GM10266 (cell line): ENCODE data around the gene UQCRH.
"Not testable (repeated sequence)": the region's sequence is repeated elsewhere in the genome, so short reads cannot be mapped to it uniquely, and the experiment has no call there.

Experiments used
- DNase-seq: peaks from one replicate; pipeline ENCODE4 v3.0.0; 2012; ENCODE audit errors: extremely low spot score
- CTCF ChIP-seq: IDR thresholded peaks from 2 replicates; pipeline ENCODE4 v1.5.1; 2012; ENCODE audit warnings: mild to moderate bottlenecking, low read depth; ENCODE audit not compliant: control insufficient read depth, insufficient read depth; ENCODE audit errors: missing control alignments

UQCRH gene

GRCh38 chr1:46309401-46310159, 6.1 kb downstream of the UQCRH start:
- no peak for TF ChIP-seq CTCF
- DNase-seq, result no peak

- DNase-seq, result no peak
- TF ChIP-seq CTCF, result no peak
Measured at GRCh38 chr1:46310321-46310720, 6.8 kb downstream of the UQCRH start.

GRCh38 chr1:46315669-46316403, 12.3 kb downstream of the UQCRH start:
- no peak for TF ChIP-seq CTCF
- DNase-seq, result no peak

GRCh38 chr1:46317323-46317722, 13.8 kb downstream of the UQCRH start:
- no peak for DNase-seq
- no peak for TF ChIP-seq CTCF

- not testable (repeated sequence) for DNase-seq
Measured at GRCh38 chr1:46319301-46319700, 15.8 kb downstream of the UQCRH start.

GRCh38 chr1:46319960-46320914, 16.7 kb downstream of the UQCRH start:
- not testable (repeated sequence) for DNase-seq

- DNase-seq, result not testable (repeated sequence)
Measured at GRCh38 chr1:46322191-46322590, 18.7 kb downstream of the UQCRH start.

GRCh38 chr1:46325285-46326076, 22.0 kb downstream of the UQCRH start:
- not testable (repeated sequence) for DNase-seq

- not testable (repeated sequence) for DNase-seq
Measured at GRCh38 chr1:46328182-46328581, 24.7 kb downstream of the UQCRH start.

GRCh38 chr1:46329807-46330206, 26.3 kb downstream of the UQCRH start:
- not testable (repeated sequence) for DNase-seq

- not testable (repeated sequence) for DNase-seq
Measured at GRCh38 chr1:46330381-46330780, 26.9 kb downstream of the UQCRH start.

- DNase-seq, result not testable (repeated sequence)
Measured at GRCh38 chr1:46331786-46332540, 28.5 kb downstream of the UQCRH start.
